DMS53 treated with DMSO at 0.1 percent for 48 hours (cell line): ENCODE data around the gene KRTAP10-4.
"Not testable (repeated sequence)": the region's sequence is repeated elsewhere in the genome, so short reads cannot be mapped to it uniquely, and the experiment has no call there.

Experiments used
- DNase-seq: peaks from one replicate; lab custom pipeline; 2025; ENCODE audit not compliant: unreplicated experiment; lab: John Stamatoyannopoulos, UW

Gene KRTAP10-4

GRCh38 chr21:44598061-44598460 is 24.5 kb downstream of the KRTAP10-4 start:
- no peak for DNase-seq

- DNase-seq: no peak
Measured at GRCh38 chr21:44599264-44600029, 25.9 kb downstream of the KRTAP10-4 start.

- DNase-seq: not testable (repeated sequence)
Measured at GRCh38 chr21:44600118-44600978, 26.8 kb downstream of the KRTAP10-4 start, which contains the start of gene KRTAP10-7. Gene KRTAP10-7, plus strand, starts transcription at chr21:44600597. Its CDS starts 25 bp downstream, at chr21:44600622.

- DNase-seq: not testable (repeated sequence)
Measured at GRCh38 chr21:44601091-44601490, 27.6 kb downstream of the KRTAP10-4 start.

GRCh38 chr21:44601596-44602462 is 28.3 kb downstream of the KRTAP10-4 start:
- DNase-seq: no peak

- DNase-seq: no peak
Measured at GRCh38 chr21:44602463-44602850, 28.9 kb downstream of the KRTAP10-4 start.

GRCh38 chr21:44603109-44603875 is 29.8 kb downstream of the KRTAP10-4 start:
- no peak for DNase-seq

GRCh38 chr21:44603911-44604310 is 30.4 kb downstream of the KRTAP10-4 start:
- no peak for DNase-seq

- no peak for DNase-seq
Measured at GRCh38 chr21:44606495-44606894, 33.0 kb downstream of the KRTAP10-4 start.

GRCh38 chr21:44609193-44609592 is 35.7 kb downstream of the KRTAP10-4 start:
- DNase-seq: no peak

- DNase-seq: not testable (repeated sequence)
Measured at GRCh38 chr21:44610157-44610843, 36.8 kb downstream of the KRTAP10-4 start.

- no peak for DNase-seq
Measured at GRCh38 chr21:44611551-44611950, 38.0 kb downstream of the KRTAP10-4 start.

GRCh38 chr21:44612029-44612486 is 38.5 kb downstream of the KRTAP10-4 start, which contains the start of gene KRTAP10-8:
Gene KRTAP10-8, plus strand, starts transcription at chr21:44612079. Its CDS starts 22 bp downstream, at chr21:44612101.
- DNase-seq: no peak

- no peak for DNase-seq
Measured at GRCh38 chr21:44612669-44613229, 39.2 kb downstream of the KRTAP10-4 start.

- no peak for DNase-seq
Measured at GRCh38 chr21:44613386-44614155, 40.0 kb downstream of the KRTAP10-4 start.

GRCh38 chr21:44614161-44614631 is 40.7 kb downstream of the KRTAP10-4 start:
- DNase-seq: no peak

- DNase-seq: no peak
Measured at GRCh38 chr21:44614961-44615391, 41.4 kb downstream of the KRTAP10-4 start.

GRCh38 chr21:44615466-44615865 is 41.9 kb downstream of the KRTAP10-4 start:
- DNase-seq: no peak
